GM18517 (cell line): ENCODE measurements around the gene PSME4.
A peak's percentile ranks its signal among the peaks of the same experiment; 100 is the strongest.

ENCODE experiments used
- ATAC-seq: cut with Tn5 transposase; IDR thresholded peaks from one replicate; pipeline ENCODE4 v1.9.1; 2021; ENCODE audit warnings: mild to moderate bottlenecking, moderate library complexity; ENCODE audit not compliant: unreplicated experiment

The PSME4 gene, protein sequence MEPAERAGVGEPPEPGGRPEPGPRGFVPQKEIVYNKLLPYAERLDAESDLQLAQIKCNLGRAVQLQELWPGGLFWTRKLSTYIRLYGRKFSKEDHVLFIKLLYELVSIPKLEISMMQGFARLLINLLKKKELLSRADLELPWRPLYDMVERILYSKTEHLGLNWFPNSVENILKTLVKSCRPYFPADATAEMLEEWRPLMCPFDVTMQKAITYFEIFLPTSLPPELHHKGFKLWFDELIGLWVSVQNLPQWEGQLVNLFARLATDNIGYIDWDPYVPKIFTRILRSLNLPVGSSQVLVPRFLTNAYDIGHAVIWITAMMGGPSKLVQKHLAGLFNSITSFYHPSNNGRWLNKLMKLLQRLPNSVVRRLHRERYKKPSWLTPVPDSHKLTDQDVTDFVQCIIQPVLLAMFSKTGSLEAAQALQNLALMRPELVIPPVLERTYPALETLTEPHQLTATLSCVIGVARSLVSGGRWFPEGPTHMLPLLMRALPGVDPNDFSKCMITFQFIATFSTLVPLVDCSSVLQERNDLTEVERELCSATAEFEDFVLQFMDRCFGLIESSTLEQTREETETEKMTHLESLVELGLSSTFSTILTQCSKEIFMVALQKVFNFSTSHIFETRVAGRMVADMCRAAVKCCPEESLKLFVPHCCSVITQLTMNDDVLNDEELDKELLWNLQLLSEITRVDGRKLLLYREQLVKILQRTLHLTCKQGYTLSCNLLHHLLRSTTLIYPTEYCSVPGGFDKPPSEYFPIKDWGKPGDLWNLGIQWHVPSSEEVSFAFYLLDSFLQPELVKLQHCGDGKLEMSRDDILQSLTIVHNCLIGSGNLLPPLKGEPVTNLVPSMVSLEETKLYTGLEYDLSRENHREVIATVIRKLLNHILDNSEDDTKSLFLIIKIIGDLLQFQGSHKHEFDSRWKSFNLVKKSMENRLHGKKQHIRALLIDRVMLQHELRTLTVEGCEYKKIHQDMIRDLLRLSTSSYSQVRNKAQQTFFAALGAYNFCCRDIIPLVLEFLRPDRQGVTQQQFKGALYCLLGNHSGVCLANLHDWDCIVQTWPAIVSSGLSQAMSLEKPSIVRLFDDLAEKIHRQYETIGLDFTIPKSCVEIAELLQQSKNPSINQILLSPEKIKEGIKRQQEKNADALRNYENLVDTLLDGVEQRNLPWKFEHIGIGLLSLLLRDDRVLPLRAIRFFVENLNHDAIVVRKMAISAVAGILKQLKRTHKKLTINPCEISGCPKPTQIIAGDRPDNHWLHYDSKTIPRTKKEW (N-terminal part only)

DNA sequence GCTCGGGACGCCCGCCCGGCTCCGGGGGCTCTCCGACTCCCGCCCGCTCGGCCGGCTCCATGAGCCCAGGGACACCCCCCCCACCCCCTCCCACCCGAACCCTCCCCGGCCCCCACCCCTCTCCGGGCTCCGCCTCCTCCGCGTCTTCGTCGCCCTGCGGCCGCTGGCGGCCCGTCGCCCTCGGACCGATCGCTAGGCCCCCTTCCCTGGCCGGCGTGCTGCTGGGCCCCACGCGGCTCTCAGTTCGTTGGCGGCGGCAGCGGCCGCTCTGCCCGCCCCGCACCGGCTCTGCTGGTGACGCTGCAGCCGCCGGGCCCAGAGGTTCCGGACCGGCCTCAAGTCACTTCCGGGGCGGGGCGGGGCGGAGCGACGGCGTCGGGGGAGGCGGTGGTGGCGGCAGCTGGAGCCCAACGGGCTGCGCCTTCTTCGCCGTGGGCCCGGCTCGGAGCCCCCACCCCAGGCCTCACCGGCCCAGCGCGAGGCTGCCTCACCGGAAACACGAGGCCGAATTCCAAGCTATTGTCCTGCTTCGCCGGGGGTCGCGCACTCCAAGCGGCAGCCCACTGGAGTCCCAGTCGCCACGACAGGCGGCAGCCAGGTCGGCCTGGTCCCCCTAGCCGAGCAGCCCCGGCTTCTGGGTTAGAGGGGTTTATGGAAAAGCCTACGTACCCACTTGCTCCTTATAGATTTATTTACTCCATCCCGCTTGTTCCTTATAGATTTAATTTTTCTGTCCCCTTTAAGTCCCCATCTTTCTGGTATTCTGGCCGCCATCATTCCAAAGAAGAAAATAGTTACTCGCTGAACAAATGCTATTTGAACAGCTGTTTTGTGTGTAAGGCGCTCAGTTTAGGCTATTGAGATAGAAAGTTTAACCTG, at the start of gene PSME4:
Gene PSME4, minus strand, starts transcription at position 270 of the 879 bp plus-strand sequence. Its CDS starts 209 bp downstream, at position 61.
- peak; percentile 76 for ATAC-seq

DNA sequence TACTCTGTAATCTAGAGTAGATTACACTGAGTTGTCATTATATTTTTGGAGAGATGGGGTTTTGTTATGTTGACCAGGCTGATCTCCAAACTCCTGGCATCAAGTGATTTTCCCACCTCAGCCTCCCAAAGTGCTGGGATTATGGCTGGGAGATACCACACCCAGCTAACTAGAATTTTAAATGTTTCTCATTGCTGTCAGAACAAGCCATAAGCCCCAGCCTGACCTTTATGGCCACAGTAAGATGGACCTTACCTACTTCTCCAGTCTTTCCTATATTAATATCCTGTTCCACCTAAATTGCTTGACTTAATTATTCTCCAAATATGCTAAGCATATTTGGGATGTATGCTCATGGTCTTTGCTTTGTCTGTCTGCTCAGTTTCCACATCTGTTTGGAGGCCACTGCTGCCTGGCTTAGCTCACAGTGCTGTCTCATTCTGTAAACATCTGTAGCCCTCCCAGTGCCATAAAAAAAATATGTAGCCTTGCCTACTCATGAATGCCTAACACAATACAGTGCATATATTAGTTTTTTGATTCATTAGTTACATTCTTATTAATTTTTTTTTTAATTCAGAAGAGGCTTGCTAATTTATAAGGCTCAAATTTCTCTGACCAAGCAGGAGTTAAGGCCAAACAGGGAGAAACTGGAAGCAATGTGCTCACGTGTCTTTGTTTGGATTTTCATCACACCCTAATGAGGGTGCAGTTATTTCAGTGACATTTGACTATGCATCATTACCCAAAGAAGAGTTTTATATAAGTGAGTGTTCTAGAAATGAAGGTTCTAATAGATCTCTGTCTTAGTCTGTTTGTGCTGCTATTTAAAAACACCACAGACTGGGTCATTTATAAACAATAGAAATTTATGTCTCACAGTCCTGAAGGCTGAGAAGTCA, 45.3 kb upstream of the PSME4 start:
- ATAC-seq: no peak

DNA sequence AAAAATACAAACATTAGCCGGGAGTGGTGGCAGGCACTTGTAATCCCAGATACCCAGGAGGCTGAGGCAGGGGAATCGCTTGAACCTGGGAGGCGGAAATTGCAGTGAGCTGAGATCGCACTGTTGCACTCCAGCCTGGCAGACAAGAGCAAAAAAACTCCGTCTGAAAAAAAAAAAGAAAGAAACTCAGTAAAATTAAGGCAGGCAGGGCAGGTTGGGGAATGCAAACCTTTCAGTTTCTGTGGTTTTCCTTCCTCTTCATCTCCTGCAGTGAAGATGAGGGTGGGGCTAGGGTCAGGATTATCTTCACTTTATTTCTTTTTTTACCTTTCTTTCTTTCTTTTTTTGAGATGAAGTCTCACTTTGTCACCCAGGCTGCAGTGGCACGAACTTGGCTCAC, 43.2 kb upstream of the PSME4 start:
- no peak for ATAC-seq

GRCh38 chr2:54012538-54013141, 41.8 kb upstream of the PSME4 start:
- no peak for ATAC-seq

GRCh38 chr2:54009549-54009948, 38.8 kb upstream of the PSME4 start:
- ATAC-seq: no peak

DNA sequence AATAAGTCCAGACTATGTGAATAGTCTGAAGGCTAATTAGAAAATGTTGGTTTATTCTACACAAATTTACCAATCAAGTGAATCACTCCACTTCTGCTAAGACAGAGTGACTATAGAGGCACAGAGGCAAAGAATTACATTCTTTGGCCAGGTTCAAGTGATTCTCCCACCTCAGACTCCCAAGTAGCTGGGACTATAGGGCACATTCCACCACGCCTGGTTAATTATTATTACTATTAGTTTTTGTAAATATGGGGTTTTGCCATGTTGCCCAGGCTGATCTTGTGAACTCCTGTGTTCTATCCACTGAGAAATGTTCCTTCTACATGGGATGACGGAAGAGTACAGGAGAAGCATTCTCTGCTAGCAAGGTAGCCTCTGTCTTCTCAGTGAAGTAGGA, 37.6 kb upstream of the PSME4 start:
- no peak for ATAC-seq

DNA sequence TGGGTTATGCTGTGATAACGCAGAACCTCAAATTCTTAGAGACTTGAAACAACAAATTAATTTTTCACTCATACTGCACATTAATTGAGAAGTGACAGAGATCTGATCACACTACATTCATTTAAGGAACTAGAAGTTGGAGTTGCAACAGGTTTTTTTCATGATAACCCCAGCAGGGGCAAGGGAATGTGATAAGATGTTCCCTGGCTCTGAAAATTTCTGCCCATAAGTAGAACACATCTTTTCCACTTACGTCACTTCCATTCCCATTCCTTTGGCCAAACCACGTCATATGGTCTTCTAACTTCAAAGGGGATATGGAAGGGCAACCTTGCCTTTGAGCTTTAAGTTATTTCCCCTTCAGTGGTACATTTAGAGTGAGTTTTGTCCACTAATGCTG, 29.7 kb upstream of the PSME4 start:
- no peak for ATAC-seq

- ATAC-seq: no peak
These were observed 29.3 kb upstream of the PSME4 start for GRCh38 chr2:54000122-54000521.

DNA sequence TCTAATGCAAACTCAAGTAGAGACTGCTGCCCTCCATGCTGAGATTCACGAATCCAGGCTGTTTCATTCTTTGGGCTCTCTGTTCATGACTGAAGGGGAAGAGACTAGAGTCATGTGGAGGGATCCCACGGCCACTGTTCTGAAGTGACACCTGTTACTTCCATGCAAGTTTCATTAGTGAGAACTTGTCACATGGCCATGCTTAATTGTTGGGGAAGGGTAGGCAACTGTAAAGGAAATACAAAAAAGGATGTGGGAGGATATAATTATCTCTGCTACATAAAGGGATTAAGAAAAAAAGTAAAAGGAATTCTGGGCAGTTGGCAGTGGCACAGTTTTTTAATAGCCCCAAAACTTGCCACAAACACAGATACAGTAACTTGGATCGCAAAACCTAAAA, 28.0 kb upstream of the PSME4 start:
- no peak for ATAC-seq

- ATAC-seq: peak; percentile 62
These were observed 24.3 kb upstream of the PSME4 start for GRCh38 chr2:53994818-53995808.

DNA sequence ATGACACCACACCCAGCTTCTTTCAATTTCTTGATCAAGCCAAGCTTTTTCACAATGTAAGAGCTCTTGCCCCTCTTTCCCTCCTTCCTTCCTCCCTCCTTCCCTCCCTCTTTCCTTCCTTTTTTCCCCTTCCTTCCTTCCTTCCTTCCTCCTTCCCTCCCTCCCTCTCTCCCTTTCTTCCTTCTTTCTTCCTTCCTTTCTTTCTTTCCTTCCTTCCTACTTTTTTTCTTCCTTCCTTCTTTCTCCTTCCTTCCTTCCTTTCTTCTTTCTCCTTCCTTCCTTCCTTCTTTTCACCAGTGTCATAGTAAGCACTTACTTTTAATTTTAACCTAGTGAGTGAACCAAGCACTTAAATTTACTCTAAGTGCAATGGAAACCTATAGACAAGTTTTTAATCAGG, 21.2 kb upstream of the PSME4 start:
- ATAC-seq: no peak

DNA sequence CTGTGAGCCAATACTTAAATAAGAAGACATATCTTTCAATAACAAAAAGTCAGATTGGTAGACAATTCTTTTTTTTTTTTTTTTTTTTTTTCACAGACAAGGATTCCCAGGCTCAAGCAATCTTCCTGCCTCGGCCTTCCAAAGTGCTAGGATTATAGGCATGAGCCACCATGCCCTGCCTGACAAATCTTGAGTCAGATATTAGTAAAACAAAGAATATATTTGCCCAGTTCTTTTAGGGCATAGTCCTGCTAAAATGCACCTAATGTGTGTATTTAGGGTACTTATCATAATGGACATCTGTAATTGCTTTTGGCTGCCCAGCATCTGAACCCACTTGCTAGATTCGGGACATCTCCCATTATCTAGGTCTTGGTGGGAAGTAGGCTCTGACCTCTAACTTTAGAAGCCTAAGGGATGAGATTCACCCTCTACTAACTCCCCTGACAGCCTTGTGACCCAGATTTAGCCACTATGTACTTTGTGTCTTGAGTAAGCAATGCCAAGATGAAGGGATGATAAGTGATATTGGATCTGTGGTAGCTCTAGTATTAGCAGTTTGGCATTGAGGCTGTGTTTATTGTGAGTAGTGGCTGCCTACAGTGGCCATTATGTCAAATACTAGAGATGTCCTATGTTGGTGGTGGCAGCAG, 18.5 kb upstream of the PSME4 start:
- no peak for ATAC-seq

- ATAC-seq: peak; percentile 65
These were observed 16.6 kb upstream of the PSME4 start for GRCh38 chr2:53987336-53987921.

DNA sequence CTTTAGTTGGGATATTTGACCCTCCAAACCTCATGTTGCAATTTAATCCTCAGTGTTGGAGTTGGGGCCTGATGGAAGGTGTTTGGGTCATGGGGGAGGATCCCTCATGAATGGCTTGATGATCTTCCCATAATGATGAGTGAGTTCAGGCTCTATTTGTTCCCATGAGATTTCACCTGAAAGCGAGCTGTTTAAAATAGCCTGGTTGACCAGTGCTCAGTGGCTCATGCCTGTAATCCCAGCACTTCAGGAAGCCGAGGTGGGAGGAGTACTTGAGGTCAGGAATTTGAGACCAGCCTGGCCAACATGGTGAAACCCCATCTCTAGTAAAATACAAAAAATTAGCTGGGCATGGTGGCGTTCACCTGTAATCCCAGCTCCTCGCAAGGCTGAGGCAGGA, 14.9 kb upstream of the PSME4 start:
- ATAC-seq: no peak

DNA sequence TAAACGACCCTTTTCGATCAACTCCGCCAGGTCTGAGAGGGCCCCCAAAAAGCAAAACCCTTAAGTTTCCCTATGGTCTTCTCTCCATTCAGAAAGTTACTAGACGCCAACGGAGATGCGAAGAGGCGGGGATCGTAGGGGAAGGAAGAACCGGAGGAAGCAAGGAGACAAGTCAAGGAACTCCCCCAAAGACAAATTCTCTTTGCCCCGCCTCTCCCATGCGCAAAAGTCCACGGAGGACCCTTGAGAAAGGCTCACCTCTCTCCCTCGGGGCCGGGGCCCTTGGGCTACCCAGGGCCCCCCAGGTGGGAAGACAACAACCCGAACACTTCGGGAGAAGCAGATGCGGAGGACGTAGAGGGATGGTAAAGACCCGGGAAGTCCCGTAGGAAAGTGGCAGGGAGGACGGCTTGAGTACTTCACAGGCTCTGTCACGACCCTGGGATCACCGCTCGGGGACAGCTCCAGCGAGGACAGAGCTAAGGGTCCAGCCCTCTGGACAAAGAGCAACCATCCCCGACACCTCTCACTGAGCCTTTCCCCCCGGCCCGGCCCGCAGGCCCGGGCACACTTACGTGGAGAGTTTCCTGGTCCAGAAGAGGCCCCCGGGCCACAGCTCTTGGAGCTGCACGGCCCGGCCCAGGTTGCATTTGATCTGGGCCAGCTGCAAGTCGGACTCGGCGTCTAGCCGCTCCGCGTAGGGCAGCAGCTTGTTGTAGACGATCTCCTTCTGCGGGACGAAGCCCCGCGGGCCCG, 647 bp downstream of the PSME4 start:
- ATAC-seq: peak; percentile 24
